Neuronal stem cell (in vitro differentiated cells): ENCODE measurements around the gene FAM219B.
"Not testable (repeated sequence)": the region's sequence is repeated elsewhere in the genome, so short reads cannot be mapped to it uniquely, and the experiment has no call there.

ENCODE experiments used
- DNase-seq: peaks from one replicate; pipeline ENCODE4 v3.0.0-alpha.2; 2013; ENCODE audit warnings: low spot score
- H2AFZ ChIP-seq: one replicate; pipeline ENCODE4 v1.6.1; 2013; ENCODE audit warnings: mild to moderate bottlenecking, low read length, inconsistent platforms
- H2AK5ac ChIP-seq: 2 replicates; pipeline ENCODE4 v1.6.1; 2013; ENCODE audit warnings: low read depth, mild to moderate bottlenecking, inconsistent platforms, low read length, moderate library complexity, mixed read lengths
- H2BK120ac ChIP-seq: 2 replicates; pipeline ENCODE4 v1.6.1; 2013; ENCODE audit warnings: low read depth, mild to moderate bottlenecking, inconsistent platforms, low read length, moderate library complexity, mixed read lengths
- H2BK12ac ChIP-seq: one replicate; pipeline ENCODE4 v1.6.1; 2013; ENCODE audit warnings: low read length, inconsistent platforms
- H2BK15ac ChIP-seq: 2 replicates; pipeline ENCODE4 v1.6.1; 2013; ENCODE audit warnings: mild to moderate bottlenecking, low read length, inconsistent platforms, mixed read lengths
- H2BK5ac ChIP-seq: one replicate; pipeline ENCODE4 v1.6.1; 2013; ENCODE audit warnings: inconsistent platforms, mild to moderate bottlenecking, low read length, moderate library complexity
- H3K14ac ChIP-seq: one replicate; pipeline ENCODE4 v1.6.1; 2013; ENCODE audit warnings: low read length, inconsistent platforms
- H3K18ac ChIP-seq: 2 replicates; pipeline ENCODE4 v1.6.1; 2013; ENCODE audit warnings: low read length, inconsistent platforms
- H3K23ac ChIP-seq: 2 replicates; pipeline ENCODE4 v1.6.1; 2013; ENCODE audit warnings: low read depth, mild to moderate bottlenecking, mixed read lengths, low read length, inconsistent platforms; ENCODE audit not compliant: poor library complexity
- H3K27ac ChIP-seq: replicated peaks from 3 replicates; pipeline ENCODE4 v1.5.1; 2013; ENCODE audit warnings: low read length, inconsistent platforms
- H3K27me3 ChIP-seq, 3 experiments: 2 replicates each; pipeline ENCODE4 v1.6.1; 2013; ENCODE audit warnings: low read length in 3 of 3, mild to moderate bottlenecking in 2 of 3, inconsistent platforms in 1 of 3, low read depth in 1 of 3, mixed read lengths in 1 of 3, moderate library complexity in 1 of 3; ENCODE audit not compliant: control insufficient read depth in 3 of 3, insufficient read depth in 3 of 3
- H3K36me3 ChIP-seq, 2 donors: replicated peaks in 1 of 2; 2 replicates each; pipeline ENCODE4 v1.6.1; 2013; ENCODE audit warnings: low read length in 2 of 2; ENCODE audit not compliant: control insufficient read depth in 2 of 2, insufficient read depth in 2 of 2
- H3K4ac ChIP-seq: 2 replicates; pipeline ENCODE4 v1.6.1; 2013; ENCODE audit warnings: inconsistent platforms, mild to moderate bottlenecking, low read length, moderate library complexity
- H3K4me1 ChIP-seq, 2 donors: 1 replicate in 1 of 2; 2 replicates in 1 of 2; pipeline ENCODE4 v1.6.1; 2013; ENCODE audit warnings: low read length in 2 of 2, low read depth in 1 of 2; ENCODE audit not compliant: control insufficient read depth in 2 of 2, insufficient read depth in 1 of 2
- H3K4me2 ChIP-seq: one replicate; pipeline ENCODE4 v1.6.1; 2013; ENCODE audit warnings: mild to moderate bottlenecking, low read length, inconsistent platforms; ENCODE audit not compliant: insufficient read depth, poor library complexity, severe bottlenecking
- H3K4me3 ChIP-seq, 2 donors: 2 replicates each; pipeline ENCODE4 v1.5.1; 2013; ENCODE audit warnings: low read length in 2 of 2, mild to moderate bottlenecking in 2 of 2, inconsistent platforms in 1 of 2, moderate library complexity in 1 of 2
- H3K79me1 ChIP-seq: one replicate; pipeline ENCODE4 v1.6.1; 2013; ENCODE audit warnings: low read depth, mild to moderate bottlenecking, inconsistent platforms, low read length, moderate library complexity
- H3K9ac ChIP-seq: one replicate; pipeline ENCODE4 v1.6.1; 2013; ENCODE audit warnings: mild to moderate bottlenecking, low read depth, low read length, inconsistent platforms; ENCODE audit not compliant: poor library complexity
- H3K9me3 ChIP-seq, 2 donors: replicated peaks in 1 of 2; 2 replicates each; pipeline versions ENCODE3 to v1.6.1; 2013; ENCODE audit warnings: low read length in 2 of 2, mild to moderate bottlenecking in 2 of 2, inconsistent platforms in 1 of 2, low read depth in 1 of 2, mixed read lengths in 1 of 2, moderate library complexity in 1 of 2; ENCODE audit not compliant: control insufficient read depth in 2 of 2, insufficient read depth in 1 of 2
- H4K8ac ChIP-seq: one replicate; pipeline ENCODE4 v1.6.1; 2013; ENCODE audit warnings: low read depth, mild to moderate bottlenecking, inconsistent platforms, low read length, moderate library complexity
- H4K91ac ChIP-seq: one replicate; pipeline ENCODE4 v1.6.1; 2013; ENCODE audit warnings: low read length, low read depth, mild to moderate bottlenecking, inconsistent platforms; ENCODE audit not compliant: poor library complexity
- WGBS, 2 donors: extraction: QIAGEN DNeasy Blood & Tissue Kit; methylation state at CpG; one replicate each; pipeline ENCODE4 v1.1.7; 2013; ENCODE audit warnings: missing lambda C conversion rate in 2 of 2, mixed read lengths in 1 of 2; ENCODE audit not compliant: insufficient read length in 2 of 2, insufficient replicate concordance in 1 of 2; ENCODE audit errors: extremely low coverage in 2 of 2; 5-methylcytosine and 5-hydroxymethylcytosine counted together

FAM219B gene

GRCh38 chr15:74889883-74890664 is 16.6 kb downstream of the FAM219B start, which contains the start of gene MPI:
MPI (plus strand) TSS chr15:74890042; CDS start chr15:74890074, 32 bp downstream.
- peak within 1 kb of the TSS; percentile 26 for H2AK5ac ChIP-seq
- peak within 1 kb of the TSS; percentile 96 for H3K9ac ChIP-seq
- no peak within 1 kb of the TSS for H4K91ac ChIP-seq
- peaks cover 7% of the 10 kb centered on the region in 2 donors for H3K4me1 ChIP-seq
- no peak within 1 kb of the TSS for H3K4ac ChIP-seq
- peak within 1 kb of the TSS; percentile 92 for H3K4me2 ChIP-seq
- peaks cover 19 to 27% of the 10 kb centered on the region in 2 donors for H3K36me3 ChIP-seq
- no peak within 1 kb of the TSS for H2BK5ac ChIP-seq
- H3K18ac ChIP-seq = peak within 1 kb of the TSS; percentile 89
- H3K14ac ChIP-seq = no peak within 1 kb of the TSS
- peak within 1 kb of the TSS; percentile 91 for H2AFZ ChIP-seq
- peak; percentile 82 for DNase-seq
- H2BK120ac ChIP-seq = peak within 1 kb of the TSS; percentile 19
- H3K27me3 ChIP-seq = no peaks in the 10 kb centered on the region
- H3K23ac ChIP-seq = peak within 1 kb of the TSS; percentile 87
- peak within 1 kb of the TSS; percentile 67 to 91 for H3K4me3 ChIP-seq
- H3K9me3 ChIP-seq = no peaks in the 10 kb centered on the region
- H3K79me1 ChIP-seq = no peaks in the 10 kb centered on the region
- H2BK12ac ChIP-seq = no peak within 1 kb of the TSS
- peak within 1 kb of the TSS; percentile 77 for H4K8ac ChIP-seq
- H2BK15ac ChIP-seq = no peak within 1 kb of the TSS
- no peak within 1 kb of the TSS for H3K27ac ChIP-seq
- WGBS, 2 donors = no CpG with 5 or more reads among the region's 47 CpGs

- Histone ChIP-seq H3K9ac (no peak overlapping the region), H2BK15ac (no peak overlapping the region), H3K4me2 (peak overlapping the region; percentile 92), H2BK12ac (no peak overlapping the region), H4K91ac (no peak overlapping the region), H3K4me3 (peak overlapping the region; percentile 67 to 70), H3K23ac (no peak overlapping the region), H3K4ac (no peak overlapping the region), H3K4me1 (peaks cover 7% of the 10 kb centered on the region in 2 donors), H2AFZ (peak overlapping the region; percentile 91), H3K27me3 (no peaks in the 10 kb centered on the region), H3K79me1 (no peaks in the 10 kb centered on the region), H2AK5ac (no peak overlapping the region), H3K9me3 (no peaks in the 10 kb centered on the region), H3K14ac (no peak overlapping the region), H3K36me3 (peaks cover 19 to 27% of the 10 kb centered on the region in 2 donors), H3K27ac (no peak overlapping the region), H2BK120ac (no peak overlapping the region), H2BK5ac (no peak overlapping the region), H3K18ac (no peak overlapping the region), H4K8ac (no peak overlapping the region)
- DNase-seq = no peak
- no CpG with 5 or more reads among the region's 8 CpGs for WGBS, 2 donors
Measured at GRCh38 chr15:74889390-74889882, 17.2 kb downstream of the FAM219B start.

GRCh38 chr15:74888716-74889115 is 17.9 kb downstream of the FAM219B start:
- Histone ChIP-seq H2BK120ac (peak overlapping the region; percentile 19), H4K91ac (no peak overlapping the region), H3K4me1 (peaks cover 7% of the 10 kb centered on the region in 2 donors), H3K14ac (no peak overlapping the region), H3K9ac (peak overlapping the region; percentile 45), H3K27ac (no peak overlapping the region), H3K9me3 (no peaks in the 10 kb centered on the region), H2BK5ac (no peak overlapping the region), H3K18ac (no peak overlapping the region), H2AFZ (peak overlapping the region; percentile 91), H3K4me2 (no peak overlapping the region), H3K4me3 (peak overlapping the region; percentile 51 to 67), H3K23ac (peak overlapping the region; percentile 38), H3K27me3 (no peaks in the 10 kb centered on the region), H3K79me1 (no peaks in the 10 kb centered on the region), H4K8ac (no peak overlapping the region), H2BK12ac (no peak overlapping the region), H2AK5ac (no peak overlapping the region), H3K36me3 (peaks cover 19 to 27% of the 10 kb centered on the region in 2 donors), H2BK15ac (no peak overlapping the region), H3K4ac (no peak overlapping the region)
- no peak for DNase-seq
- WGBS, 2 donors = no CpG with 5 or more reads among the region's 4 CpGs

- H2BK15ac ChIP-seq, H2AK5ac ChIP-seq, H2BK5ac ChIP-seq, H2AFZ ChIP-seq, H4K8ac ChIP-seq, H3K23ac ChIP-seq, H3K18ac ChIP-seq, H4K91ac ChIP-seq, H2BK12ac ChIP-seq, H3K4me3 ChIP-seq, H3K27ac ChIP-seq, H3K4ac ChIP-seq, DNase-seq, H2BK120ac ChIP-seq, H3K4me2 ChIP-seq, H3K9me3 ChIP-seq, H3K27me3 ChIP-seq, H3K4me1 ChIP-seq, H3K79me1 ChIP-seq, H3K9ac ChIP-seq, H3K14ac ChIP-seq: not testable (repeated sequence)
- H3K36me3 ChIP-seq = peaks cover 10 to 16% of the 10 kb centered on the region in 2 donors
- no CpG with 5 or more reads among the region's 10 CpGs for WGBS, 2 donors
Measured at GRCh38 chr15:74887537-74888193, 19.0 kb downstream of the FAM219B start.
